Loucy (cell line): ENCODE data around the gene SH3RF3.

Experiments used
- H2AFZ ChIP-seq: fragments of 200-600 bp; sonication (generic); 2 replicates; pipeline ENCODE4 v1.6.0; 2016; ENCODE audit warnings: antibody characterized with exemption, mild to moderate bottlenecking, low read length, moderate library complexity
- H3F3A ChIP-seq: fragments of 200-600 bp; 2 replicates; pipeline ENCODE4 v1.6.0; 2016; ENCODE audit warnings: antibody characterized with exemption, low read depth, mild to moderate bottlenecking
- H3K27me3 ChIP-seq: fragments of 200-600 bp; sonication (generic); 2 replicates; pipeline ENCODE4 v1.6.1; 2014; ENCODE audit warnings: low read length, mild to moderate bottlenecking; ENCODE audit not compliant: insufficient read depth, poor library complexity, severe bottlenecking
- H3K36me3 ChIP-seq: fragments of 200-600 bp; sonication (generic); 2 replicates; pipeline ENCODE4 v1.6.1; 2016; ENCODE audit warnings: low read length; ENCODE audit not compliant: insufficient read depth
- H3K4me1 ChIP-seq: fragments of 200-600 bp; sonication (generic); 2 replicates; pipeline ENCODE4 v1.5.1; 2014; ENCODE audit warnings: low read length, mild to moderate bottlenecking; ENCODE audit not compliant: insufficient read depth, poor library complexity, severe bottlenecking
- H3K4me2 ChIP-seq: fragments of 200-600 bp; sonication (generic); 2 replicates; pipeline ENCODE4 v1.6.0; 2014; ENCODE audit warnings: antibody characterized with exemption, low read length, low read depth, mild to moderate bottlenecking; ENCODE audit not compliant: poor library complexity, severe bottlenecking
- H3K4me3 ChIP-seq: fragments of 200-600 bp; sonication (generic); 2 replicates; pipeline ENCODE4 v1.5.1; 2014; ENCODE audit warnings: low read length, mild to moderate bottlenecking, mixed read lengths; ENCODE audit not compliant: poor library complexity, severe bottlenecking
- H3K79me2 ChIP-seq: fragments of 200-600 bp; sonication (generic); 2 replicates; pipeline ENCODE4 v1.6.1; 2014; ENCODE audit warnings: low read length; ENCODE audit not compliant: insufficient read depth
- H3K9ac ChIP-seq: fragments of 200-600 bp; sonication (generic); 2 replicates; pipeline ENCODE4 v1.6.0; 2014; ENCODE audit warnings: mild to moderate bottlenecking, low read depth, low read length, moderate library complexity; ENCODE audit not compliant: poor library complexity, severe bottlenecking
- H3K9me2 ChIP-seq: fragments of 200-600 bp; sonication (generic); replicated peaks from 2 replicates; pipeline ENCODE4 v1.6.1; 2016; ENCODE audit warnings: low read depth, low read length, mixed read lengths
- H3K9me3 ChIP-seq: fragments of 200-600 bp; sonication (generic); 2 replicates; pipeline ENCODE4 v1.6.1; 2014; ENCODE audit warnings: mild to moderate bottlenecking, antibody characterized with exemption, low read length, low read depth; ENCODE audit not compliant: insufficient read depth
- H4K20me1 ChIP-seq: fragments of 200-600 bp; sonication (generic); 2 replicates; pipeline ENCODE4 v1.6.0; 2014; ENCODE audit warnings: antibody characterized with exemption, low read length, mild to moderate bottlenecking; ENCODE audit not compliant: insufficient read depth, poor library complexity, severe bottlenecking
- EZH2phosphoT487 ChIP-seq: fragments of 200-600 bp; IDR thresholded peaks from 2 replicates; pipeline ENCODE4 v1.6.1; 2018; ENCODE audit warnings: antibody characterized with exemption, mild to moderate bottlenecking, moderate library complexity, borderline replicate concordance
- TF ChIP-seq, protein P1 (sequence below): fragments of 200-600 bp; sonication (generic); conservative IDR thresholded peaks from 2 replicates; pipeline ENCODE4 v1.5.1; 2014; ENCODE audit warnings: mild to moderate bottlenecking, antibody characterized with exemption, low read length

The SH3RF3 gene

DNA sequence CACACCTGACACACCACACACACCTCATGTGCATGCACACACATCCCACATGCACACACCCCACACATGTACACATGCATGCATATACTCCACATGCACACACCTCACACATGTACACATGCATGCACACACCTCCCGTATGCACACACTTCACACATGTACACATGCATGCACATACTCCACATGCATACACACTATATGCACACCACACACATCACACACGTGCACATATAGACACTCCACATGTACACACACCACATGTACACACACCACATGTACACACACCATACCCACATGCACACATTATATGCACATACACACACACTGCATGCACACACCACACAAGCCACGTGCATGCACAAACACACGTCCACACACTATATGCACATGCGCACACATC lies 384.2 kb downstream of the SH3RF3 start:
- Histone ChIP-seq H3K9me2 (no peaks in the 10 kb centered on the region), H3K79me2 (no peaks in the 10 kb centered on the region), H3K4me2 (no peak overlapping the region), H3K4me1 (peaks cover 23% of the 10 kb centered on the region), H3K9me3 (no peaks in the 10 kb centered on the region), H3K4me3 (no peak overlapping the region), H3K9ac (no peak overlapping the region), H3F3A (no peaks in the 10 kb centered on the region), H4K20me1 (no peaks in the 10 kb centered on the region), H3K27me3 (no peaks in the 10 kb centered on the region), H3K36me3 (no peaks in the 10 kb centered on the region), H2AFZ (no peak overlapping the region)
- TF ChIP-seq, protein P1, sequence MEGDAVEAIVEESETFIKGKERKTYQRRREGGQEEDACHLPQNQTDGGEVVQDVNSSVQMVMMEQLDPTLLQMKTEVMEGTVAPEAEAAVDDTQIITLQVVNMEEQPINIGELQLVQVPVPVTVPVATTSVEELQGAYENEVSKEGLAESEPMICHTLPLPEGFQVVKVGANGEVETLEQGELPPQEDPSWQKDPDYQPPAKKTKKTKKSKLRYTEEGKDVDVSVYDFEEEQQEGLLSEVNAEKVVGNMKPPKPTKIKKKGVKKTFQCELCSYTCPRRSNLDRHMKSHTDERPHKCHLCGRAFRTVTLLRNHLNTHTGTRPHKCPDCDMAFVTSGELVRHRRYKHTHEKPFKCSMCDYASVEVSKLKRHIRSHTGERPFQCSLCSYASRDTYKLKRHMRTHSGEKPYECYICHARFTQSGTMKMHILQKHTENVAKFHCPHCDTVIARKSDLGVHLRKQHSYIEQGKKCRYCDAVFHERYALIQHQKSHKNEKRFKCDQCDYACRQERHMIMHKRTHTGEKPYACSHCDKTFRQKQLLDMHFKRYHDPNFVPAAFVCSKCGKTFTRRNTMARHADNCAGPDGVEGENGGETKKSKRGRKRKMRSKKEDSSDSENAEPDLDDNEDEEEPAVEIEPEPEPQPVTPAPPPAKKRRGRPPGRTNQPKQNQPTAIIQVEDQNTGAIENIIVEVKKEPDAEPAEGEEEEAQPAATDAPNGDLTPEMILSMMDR: no peak
- no peak for TF ChIP-seq EZH2phosphoT487

DNA sequence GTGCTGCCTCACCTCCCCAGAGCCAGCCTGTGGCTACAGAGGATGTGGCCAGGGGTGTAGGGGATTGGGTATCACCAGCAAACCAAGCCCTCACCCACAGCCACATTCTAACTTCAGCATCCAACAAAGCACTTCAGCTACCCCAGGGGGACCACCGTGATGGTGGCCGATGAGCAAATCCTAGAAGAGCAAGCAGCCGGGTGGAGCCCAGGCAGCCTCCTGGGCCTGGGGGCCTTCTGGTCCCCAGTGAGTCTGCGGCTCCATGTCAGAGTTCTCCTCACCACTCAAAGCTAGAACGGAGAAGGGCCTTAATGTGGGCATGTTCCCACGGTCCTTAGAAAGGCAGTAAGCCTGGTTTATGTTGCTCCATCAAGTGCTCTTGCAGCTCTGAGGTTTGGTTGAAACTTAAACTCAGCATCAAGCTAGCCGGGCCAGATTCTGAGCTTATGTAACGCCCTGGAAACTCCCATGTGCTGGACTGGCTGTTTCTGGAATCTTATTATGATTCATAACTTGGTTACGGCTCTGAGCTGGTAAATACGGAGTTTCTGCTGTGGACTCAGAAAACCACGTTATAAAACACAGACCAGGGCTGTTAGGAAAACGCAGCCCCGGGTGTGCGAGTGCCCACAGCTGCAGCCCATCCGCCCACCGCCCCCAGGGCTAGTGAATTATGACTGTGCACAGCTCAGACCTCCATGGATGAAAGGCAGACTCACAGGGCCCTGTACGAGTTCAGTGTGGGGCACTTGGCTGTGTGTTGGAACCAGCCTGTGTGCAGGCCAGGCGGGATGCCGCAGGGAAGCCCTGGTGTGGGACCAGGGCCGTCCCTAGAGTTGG lies 385.0 kb downstream of the SH3RF3 start:
- Histone ChIP-seq H3K27me3 (no peaks in the 10 kb centered on the region), H3K9ac (no peak overlapping the region), H2AFZ (no peak overlapping the region), H3K4me3 (no peak overlapping the region), H4K20me1 (no peaks in the 10 kb centered on the region), H3K36me3 (no peaks in the 10 kb centered on the region), H3K9me3 (no peaks in the 10 kb centered on the region), H3F3A (no peaks in the 10 kb centered on the region), H3K9me2 (no peaks in the 10 kb centered on the region), H3K4me1 (peaks cover 16% of the 10 kb centered on the region), H3K4me2 (no peak overlapping the region), H3K79me2 (no peaks in the 10 kb centered on the region)
- no peak for TF ChIP-seq EZH2phosphoT487
- TF ChIP-seq, protein P1: no peak

- peaks cover 15% of the 10 kb centered on the region for H3K4me1 ChIP-seq
- no peaks in the 10 kb centered on the region for H3K9me3 ChIP-seq
- TF ChIP-seq, protein P1: no peak
- no peak for TF ChIP-seq EZH2phosphoT487
- H3K27me3 ChIP-seq: no peaks in the 10 kb centered on the region
- H3K4me3 ChIP-seq: no peak overlapping the region
- no peak overlapping the region for H3K4me2 ChIP-seq
- H3F3A ChIP-seq: no peaks in the 10 kb centered on the region
- H3K79me2 ChIP-seq: no peaks in the 10 kb centered on the region
- no peaks in the 10 kb centered on the region for H3K36me3 ChIP-seq
- no peak overlapping the region for H3K9ac ChIP-seq
- H3K9me2 ChIP-seq: no peaks in the 10 kb centered on the region
- H2AFZ ChIP-seq: no peak overlapping the region
- H4K20me1 ChIP-seq: no peaks in the 10 kb centered on the region
Observed at GRCh38 chr2:109514857-109515256, 385.9 kb downstream of the SH3RF3 start.
